OCI-LY3 (cell line): Measurements from ENCODE around the gene SELE.
"Not testable (repeated sequence)": the region's sequence is repeated elsewhere in the genome, so short reads cannot be mapped to it uniquely, and the experiment has no call there.

Experiments used
- EZH2phosphoT487 ChIP-seq: fragments of 200-600 bp; shearing (Covaris generic); IDR thresholded peaks from 2 replicates; pipeline ENCODE4 v1.6.1; 2018; ENCODE audit warnings: antibody characterized with exemption, mixed run types, low read depth
- TF ChIP-seq, protein P1 (sequence below): fragments of 200-600, 300-600 bp; sonication (generic); IDR thresholded peaks from 2 replicates; pipeline ENCODE4 v1.5.1; 2014; ENCODE audit warnings: antibody characterized with exemption, low read length, low read depth

DNA sequence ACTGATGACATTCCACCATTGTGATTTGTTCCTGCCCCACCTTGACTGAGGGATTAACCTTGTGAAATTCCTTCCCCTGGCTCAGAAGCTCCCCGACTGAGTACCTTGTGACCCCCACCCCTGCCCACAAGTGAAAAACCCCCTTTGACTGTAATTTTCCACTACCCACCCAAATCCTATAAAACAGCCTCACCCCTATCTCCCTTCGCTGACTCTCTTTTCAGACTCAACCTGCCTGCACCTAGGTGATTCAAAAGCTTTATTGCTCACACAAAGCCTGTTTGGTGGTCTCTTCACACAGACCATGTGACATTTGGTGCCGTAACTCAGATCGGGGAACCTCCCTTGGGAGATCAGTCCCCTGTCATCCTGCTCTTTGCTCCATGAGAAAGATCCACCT, 50.7 kb downstream of the SELE start:
- not testable (repeated sequence) for TF ChIP-seq EZH2phosphoT487
- TF ChIP-seq, protein P1, sequence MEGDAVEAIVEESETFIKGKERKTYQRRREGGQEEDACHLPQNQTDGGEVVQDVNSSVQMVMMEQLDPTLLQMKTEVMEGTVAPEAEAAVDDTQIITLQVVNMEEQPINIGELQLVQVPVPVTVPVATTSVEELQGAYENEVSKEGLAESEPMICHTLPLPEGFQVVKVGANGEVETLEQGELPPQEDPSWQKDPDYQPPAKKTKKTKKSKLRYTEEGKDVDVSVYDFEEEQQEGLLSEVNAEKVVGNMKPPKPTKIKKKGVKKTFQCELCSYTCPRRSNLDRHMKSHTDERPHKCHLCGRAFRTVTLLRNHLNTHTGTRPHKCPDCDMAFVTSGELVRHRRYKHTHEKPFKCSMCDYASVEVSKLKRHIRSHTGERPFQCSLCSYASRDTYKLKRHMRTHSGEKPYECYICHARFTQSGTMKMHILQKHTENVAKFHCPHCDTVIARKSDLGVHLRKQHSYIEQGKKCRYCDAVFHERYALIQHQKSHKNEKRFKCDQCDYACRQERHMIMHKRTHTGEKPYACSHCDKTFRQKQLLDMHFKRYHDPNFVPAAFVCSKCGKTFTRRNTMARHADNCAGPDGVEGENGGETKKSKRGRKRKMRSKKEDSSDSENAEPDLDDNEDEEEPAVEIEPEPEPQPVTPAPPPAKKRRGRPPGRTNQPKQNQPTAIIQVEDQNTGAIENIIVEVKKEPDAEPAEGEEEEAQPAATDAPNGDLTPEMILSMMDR = not testable (repeated sequence)
